ENCODE measurements around the gene SKA3.
"Not testable (repeated sequence)": the region's sequence is repeated elsewhere in the genome, so short reads cannot be mapped to it uniquely, and the experiment has no call there.

- TF ChIP-seq, protein P1, sequence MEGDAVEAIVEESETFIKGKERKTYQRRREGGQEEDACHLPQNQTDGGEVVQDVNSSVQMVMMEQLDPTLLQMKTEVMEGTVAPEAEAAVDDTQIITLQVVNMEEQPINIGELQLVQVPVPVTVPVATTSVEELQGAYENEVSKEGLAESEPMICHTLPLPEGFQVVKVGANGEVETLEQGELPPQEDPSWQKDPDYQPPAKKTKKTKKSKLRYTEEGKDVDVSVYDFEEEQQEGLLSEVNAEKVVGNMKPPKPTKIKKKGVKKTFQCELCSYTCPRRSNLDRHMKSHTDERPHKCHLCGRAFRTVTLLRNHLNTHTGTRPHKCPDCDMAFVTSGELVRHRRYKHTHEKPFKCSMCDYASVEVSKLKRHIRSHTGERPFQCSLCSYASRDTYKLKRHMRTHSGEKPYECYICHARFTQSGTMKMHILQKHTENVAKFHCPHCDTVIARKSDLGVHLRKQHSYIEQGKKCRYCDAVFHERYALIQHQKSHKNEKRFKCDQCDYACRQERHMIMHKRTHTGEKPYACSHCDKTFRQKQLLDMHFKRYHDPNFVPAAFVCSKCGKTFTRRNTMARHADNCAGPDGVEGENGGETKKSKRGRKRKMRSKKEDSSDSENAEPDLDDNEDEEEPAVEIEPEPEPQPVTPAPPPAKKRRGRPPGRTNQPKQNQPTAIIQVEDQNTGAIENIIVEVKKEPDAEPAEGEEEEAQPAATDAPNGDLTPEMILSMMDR (IDR thresholded peaks at IDR 0.05; ENCODE audit: low read depth, low read length), result not testable (repeated sequence)
- not testable (repeated sequence) for TF ChIP-seq EZH2phosphoT487 (IDR thresholded peaks at IDR 0.05; ENCODE audit: low read depth)
These were observed 10.7 kb downstream of the SKA3 start for GRCh38 chr13:21165606-21166005.
